Stimulated activated CD8-positive, alpha-beta memory T cell treated with anti-CD3 and anti-CD28 coated beads, Interleukin-4, amount 100 ng/mL, for 4 hours (primary cell): Measurements from ENCODE around the gene TOP3B.

Experiments
- DNase-seq, 2 donors: peaks; one replicate each; pipeline ENCODE4 v3.0.0-alpha.2; 2020; ENCODE audit warnings: low read depth in 2 of 2, low spot score in 1 of 2

TOP3B gene

GRCh38 chr22:21963286-21963685, 19.3 kb downstream of the TOP3B start:
- DNase-seq: no peak

DNA sequence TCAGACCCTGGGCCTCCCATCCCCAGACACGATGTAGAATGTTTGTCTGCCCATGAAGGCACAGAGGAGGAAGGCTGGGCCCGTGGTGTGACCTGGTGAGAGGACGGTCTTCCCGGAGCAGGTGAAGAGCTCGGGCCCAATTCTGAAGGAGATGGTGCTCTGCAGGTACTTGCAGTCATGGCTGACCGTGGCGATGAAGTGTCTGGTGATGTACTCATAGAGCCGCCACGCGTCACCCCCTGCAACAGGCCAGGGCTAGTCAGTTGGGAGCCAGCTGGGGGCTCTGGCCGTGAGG, 20.0 kb downstream of the TOP3B start:
- DNase-seq: no peak

GRCh38 chr22:21961886-21962654, 20.5 kb downstream of the TOP3B start:
- no peak for DNase-seq

DNA sequence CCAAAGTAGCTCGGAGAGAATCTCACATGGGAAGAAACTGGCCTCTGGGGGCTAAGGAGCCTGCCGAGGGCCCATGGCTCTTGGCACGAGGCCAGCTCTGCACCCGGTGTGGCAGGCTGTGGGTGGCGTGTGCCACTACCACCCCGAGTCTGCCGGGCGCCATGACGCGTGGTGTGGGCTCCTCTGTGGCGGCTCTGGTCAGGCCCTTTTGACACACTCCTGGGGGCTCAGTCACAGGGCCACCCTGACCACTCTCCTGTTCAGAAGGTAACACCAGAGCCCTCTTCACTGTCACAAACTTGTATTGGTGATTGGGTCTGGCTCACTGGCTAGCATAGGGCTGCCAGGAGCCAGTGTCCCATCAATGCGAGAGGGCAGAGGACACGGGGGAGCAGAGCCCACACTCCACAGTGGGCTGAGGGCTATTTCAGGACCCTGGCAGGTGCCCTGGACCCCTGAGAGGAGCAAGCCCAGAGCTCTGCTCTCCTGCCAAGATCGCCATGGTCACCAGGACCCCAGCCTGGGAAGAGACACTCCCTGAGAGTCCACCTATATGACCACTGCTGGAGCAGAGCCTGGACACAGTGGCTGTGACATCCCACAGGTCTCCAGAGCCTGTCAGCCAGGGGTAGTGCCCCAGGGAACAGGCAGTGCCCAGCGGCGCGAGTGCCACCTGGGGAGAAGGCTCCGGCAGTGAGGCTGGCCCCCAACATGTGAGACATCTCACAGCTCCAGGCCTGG, 21.3 kb downstream of the TOP3B start:
- DNase-seq: no peak

DNA sequence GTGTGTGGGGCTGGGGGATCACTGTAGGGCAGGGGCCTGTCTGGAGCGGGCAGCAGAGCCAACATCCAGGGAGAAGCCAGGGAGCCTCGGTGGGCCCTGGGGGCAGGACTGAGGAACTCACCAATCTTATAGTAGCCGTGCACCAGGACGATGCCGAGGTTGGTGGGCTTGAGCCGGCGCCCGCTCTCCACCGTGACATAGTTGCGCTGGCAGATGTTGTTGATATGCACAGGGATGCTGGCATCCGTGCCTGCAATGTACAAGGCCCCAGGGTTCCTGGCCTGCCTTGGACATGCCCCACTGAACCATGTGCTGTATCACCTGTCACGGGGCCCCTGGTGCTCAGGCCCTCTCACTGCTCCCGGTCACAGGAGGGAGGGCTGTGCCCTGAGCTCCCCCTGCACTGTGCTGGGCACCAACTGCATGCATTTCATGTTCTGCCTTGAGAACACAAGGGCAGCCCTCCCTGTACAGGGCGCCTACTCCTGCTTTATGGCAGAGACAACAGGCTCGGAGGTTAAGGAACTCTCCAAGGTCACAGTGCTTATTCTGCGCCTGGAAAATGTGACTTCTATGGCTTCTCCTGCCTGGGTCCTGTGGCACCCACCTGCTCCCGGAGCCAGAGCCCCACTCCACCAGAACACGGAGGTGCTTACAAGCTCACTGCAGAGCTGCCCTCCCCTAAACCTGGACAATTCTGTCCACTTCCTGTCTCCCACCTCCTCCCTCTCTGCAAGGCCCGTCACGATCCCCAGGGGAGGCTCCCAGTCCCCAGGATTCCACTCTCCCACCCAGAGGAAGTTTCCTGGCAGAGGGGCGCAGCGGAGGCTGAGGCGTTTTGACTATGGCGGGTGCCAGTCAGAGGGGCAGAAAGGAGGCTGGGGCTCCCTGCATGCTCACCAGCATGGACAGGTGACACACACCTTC, 22.1 kb downstream of the TOP3B start:
- no peak for DNase-seq

- no peak for DNase-seq
Measured at GRCh38 chr22:21959274-21960074, 23.1 kb downstream of the TOP3B start.

GRCh38 chr22:21958360-21959273, 24.0 kb downstream of the TOP3B start:
- no peak for DNase-seq

- DNase-seq: peak; percentile 69 to 71
Measured at GRCh38 chr22:21952586-21953571, 29.7 kb downstream of the TOP3B start, which contains the start of gene PPM1F. Gene PPM1F (minus strand): TSS chr22:21952848. CDS start chr22:21946048, 6,800 bp downstream.

DNA sequence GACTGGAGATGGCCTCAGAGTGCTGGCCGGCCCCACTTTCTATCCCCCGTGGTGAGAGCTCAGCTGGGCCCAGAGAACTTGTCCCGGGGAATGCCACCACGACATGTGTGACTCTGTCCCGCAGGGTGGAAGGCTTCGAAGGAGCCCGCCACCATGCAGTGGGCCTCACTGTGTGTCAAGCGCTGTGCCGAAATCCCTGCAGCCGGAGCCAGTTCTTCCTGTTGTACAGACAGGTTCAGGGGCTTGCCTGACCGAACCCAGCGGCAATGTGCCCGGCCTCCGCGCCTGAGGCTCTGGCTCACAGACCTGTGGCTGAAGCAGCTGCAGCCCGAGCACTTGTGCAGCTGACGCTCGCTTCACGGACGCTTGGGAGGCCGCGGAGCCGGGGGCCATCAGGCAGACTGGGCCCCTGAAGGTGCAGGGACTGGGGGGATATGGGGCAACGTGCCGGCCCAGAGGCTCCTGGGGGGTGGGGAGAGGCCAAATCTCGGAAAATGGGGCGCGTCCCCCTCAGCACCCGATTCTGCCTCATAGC, 30.6 kb downstream of the TOP3B start:
- DNase-seq: no peak

DNA sequence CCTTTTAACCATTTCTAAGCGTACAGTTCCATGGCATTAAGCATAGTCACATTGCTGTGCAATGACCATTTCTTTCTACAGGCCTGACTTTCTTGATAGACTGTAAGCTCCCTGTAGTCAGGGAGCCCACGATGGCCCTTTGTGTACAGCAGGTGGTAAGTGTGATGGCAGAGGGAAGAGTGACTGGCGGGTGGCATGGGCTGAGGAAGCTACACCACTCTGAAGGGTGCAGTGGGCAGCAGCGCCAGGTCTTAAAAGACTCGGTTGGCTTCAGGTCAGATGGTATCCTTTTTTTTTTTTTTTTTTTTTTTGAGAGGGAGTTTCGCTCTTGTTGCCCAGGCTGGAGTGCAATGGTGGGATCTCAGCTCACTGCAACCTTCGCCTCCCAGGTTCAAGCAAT, 31.5 kb downstream of the TOP3B start:
- DNase-seq: no peak

- no peak for DNase-seq
Measured at GRCh38 chr22:21949948-21950347, 32.6 kb downstream of the TOP3B start.

DNA sequence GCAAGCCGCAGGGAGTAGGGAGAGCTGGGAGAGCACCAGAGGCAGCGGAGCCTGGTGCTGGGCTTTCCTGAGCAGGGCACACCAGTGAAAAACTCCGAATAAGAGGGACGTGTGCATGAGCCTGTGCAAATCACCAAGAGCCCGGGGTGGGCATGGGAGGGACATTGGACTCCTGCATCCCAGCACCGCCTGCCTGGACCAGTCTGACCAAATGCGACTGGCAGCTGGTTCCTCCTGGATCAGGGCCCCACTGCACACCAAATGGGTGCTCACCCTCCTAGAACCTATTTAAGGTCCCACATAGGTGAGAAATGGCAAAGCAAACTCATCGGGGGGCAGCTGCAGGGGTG, 33.0 kb downstream of the TOP3B start:
- DNase-seq: no peak

DNA sequence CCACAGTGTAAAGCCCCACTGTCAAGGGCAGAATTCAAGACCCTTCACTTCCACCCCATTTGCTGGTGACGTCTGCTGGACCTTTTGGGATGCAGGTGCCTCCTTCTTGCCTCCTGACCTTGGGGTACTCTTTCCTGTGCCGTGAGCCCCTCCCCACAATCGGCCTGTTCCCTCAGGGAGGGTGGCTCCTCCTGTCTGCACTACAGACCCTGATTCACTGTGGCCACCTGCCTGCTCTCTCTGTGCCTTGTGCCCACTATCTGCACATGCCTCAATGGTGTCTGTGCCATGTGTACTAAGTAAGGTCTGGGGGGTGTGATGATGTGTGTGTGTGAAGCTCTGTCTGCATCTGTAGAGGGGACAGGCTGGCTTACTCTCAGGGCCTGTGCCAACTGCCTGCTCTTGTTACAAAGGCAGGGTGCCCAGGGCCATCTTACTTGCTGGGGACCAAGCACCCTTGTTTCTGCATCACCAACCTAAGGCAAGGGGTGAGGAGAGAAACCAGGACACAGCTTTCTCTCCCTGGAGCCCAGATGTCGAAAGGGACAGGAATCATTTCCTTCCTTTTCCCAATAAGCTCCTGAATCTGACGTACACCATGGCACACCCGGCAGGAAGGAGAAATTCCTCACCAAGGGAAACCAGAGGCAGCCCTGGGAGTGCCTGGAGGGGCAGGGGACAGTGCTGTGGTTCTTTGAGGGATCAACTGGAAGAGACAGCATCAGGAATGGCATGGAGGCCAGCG, 33.6 kb downstream of the TOP3B start:
- no peak for DNase-seq

- no peak for DNase-seq
Measured at GRCh38 chr22:21948390-21948789, 34.2 kb downstream of the TOP3B start.

DNA sequence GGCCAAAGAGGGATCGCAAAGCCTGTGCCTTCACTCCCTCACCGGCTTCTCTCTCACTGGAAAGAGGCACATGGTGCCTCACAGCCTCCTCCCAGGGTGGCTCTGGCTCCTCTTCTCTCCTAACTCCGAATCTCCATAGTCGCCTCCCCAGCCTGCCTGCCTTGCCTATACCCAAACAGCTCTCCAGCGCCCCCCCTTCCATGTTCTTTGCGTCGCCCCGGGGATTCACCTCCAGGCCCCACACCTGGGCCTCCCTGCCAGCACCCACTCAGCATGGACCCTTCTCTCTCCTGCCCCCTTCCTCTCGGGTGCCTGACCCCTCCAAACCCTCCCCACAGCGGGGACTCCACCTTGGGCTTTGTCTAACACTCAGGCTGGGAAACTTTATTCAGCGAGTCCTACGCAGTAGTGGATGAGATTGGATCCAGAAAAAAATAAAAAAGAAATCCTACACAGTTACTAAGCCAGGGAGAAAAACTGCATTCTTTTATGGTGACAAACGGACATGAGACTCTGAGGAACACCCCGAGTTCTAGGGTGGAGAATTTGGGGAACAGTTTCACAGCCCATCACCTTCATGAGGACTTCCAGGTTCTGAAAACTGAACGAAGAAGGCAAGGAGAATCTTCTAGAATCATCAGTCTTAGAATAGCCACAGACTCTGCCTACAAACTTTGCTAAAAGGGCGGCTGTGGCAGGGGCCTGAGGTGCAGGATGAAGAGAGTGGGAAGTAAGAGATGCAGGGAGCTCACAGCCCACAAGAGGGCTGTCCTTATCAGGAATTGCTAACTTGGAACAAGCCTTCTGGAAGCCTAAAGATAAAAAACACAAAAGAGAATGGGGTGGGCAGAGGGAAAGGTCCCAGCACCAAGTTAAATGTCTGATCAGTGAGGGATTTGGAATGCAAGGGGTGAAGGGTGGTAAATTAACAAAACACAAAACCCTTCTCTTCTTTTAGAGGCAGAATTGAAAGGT, 35.3 kb downstream of the TOP3B start:
- DNase-seq: no peak

- no peak for DNase-seq
Measured at GRCh38 chr22:21946262-21946925, 36.2 kb downstream of the TOP3B start.
